Choroid plexus epithelial cell (primary cell): ENCODE results near the gene RFX2.

ENCODE experiments used
- DNase-seq: peaks from one replicate; pipeline ENCODE4 v3.0.0-alpha.2; 2010; ENCODE audit warnings: low read depth
- H3K4me3 ChIP-seq: 2 replicates; pipeline ENCODE4 v1.5.1; 2011; ENCODE audit warnings: low read depth, mild to moderate bottlenecking, control low read depth, low read length, moderate library complexity
- TF ChIP-seq, protein P1 (sequence below): conservative IDR thresholded peaks from 2 replicates; pipeline ENCODE4 v1.5.1; 2011; ENCODE audit warnings: low read depth, mild to moderate bottlenecking, control low read depth, inconsistent platforms, low read length, moderate library complexity

The RFX2 gene

DNA sequence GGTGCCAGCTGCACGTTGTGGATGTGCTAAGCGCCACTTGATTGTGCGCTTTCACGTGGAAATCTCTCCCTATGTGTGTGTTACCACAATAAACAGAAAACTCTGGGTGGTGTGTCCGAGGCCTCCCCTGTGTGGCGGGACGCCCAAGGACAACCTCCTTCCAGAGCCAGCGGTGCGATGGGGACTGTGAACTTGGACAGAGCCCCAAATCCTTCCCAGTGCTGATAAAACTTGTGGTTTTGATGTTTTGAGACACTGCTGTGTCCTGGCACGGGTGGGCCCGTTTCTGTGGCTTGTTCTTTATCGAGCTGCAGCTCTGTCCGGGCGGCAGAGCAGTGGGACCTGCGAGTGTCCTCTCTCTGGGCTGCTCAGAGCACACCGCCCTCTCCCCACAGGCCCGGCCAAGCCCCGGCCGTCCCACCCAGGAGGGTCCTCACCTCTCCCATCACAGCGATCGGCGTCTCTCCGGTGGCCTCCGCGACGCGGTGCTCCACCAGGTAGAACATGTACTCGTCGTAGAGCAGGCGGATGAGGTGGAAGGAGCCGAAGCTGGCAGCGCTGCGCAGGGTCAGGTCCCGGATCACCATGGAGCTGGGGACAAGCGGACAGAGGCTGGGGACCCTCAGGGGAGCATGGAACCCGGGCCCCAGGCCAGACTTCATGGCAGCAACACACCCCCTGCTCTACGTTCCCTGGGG, 113.5 kb downstream of the RFX2 start:
- TF ChIP-seq, protein P1, sequence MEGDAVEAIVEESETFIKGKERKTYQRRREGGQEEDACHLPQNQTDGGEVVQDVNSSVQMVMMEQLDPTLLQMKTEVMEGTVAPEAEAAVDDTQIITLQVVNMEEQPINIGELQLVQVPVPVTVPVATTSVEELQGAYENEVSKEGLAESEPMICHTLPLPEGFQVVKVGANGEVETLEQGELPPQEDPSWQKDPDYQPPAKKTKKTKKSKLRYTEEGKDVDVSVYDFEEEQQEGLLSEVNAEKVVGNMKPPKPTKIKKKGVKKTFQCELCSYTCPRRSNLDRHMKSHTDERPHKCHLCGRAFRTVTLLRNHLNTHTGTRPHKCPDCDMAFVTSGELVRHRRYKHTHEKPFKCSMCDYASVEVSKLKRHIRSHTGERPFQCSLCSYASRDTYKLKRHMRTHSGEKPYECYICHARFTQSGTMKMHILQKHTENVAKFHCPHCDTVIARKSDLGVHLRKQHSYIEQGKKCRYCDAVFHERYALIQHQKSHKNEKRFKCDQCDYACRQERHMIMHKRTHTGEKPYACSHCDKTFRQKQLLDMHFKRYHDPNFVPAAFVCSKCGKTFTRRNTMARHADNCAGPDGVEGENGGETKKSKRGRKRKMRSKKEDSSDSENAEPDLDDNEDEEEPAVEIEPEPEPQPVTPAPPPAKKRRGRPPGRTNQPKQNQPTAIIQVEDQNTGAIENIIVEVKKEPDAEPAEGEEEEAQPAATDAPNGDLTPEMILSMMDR, result no peak
- DNase-seq, result no peak
- no peak overlapping the region for H3K4me3 ChIP-seq

GRCh38 chr19:5996102-5996501, 114.2 kb downstream of the RFX2 start:
- no peak overlapping the region for H3K4me3 ChIP-seq
- DNase-seq, result no peak
- TF ChIP-seq, protein P1, result no peak

DNA sequence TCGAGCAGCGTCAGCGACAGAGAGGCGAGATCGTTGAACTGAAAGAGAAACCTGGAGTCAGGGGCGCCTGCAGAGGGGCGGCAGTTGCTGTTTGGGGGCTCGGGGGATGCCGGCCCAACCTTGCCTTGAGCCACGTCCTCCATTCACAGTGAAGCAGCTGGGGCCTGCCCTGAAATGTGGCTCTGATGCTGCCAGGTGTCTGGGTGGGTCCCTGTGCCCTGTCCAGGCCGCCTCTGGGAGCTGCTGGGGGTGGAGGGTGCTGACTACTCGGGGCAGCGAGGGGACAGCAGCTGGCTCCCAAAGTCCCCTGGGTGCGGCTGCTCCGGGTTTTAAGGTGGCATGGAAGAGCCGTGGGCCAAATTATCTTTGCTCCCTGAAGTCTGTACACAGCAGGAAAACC, 114.7 kb downstream of the RFX2 start:
- no peak for DNase-seq
- H3K4me3 ChIP-seq, result no peak overlapping the region
- TF ChIP-seq, protein P1, result no peak

GRCh38 chr19:5994405-5995165, 115.7 kb downstream of the RFX2 start:
- TF ChIP-seq, protein P1, result no peak
- no peak for DNase-seq
- no peak overlapping the region for H3K4me3 ChIP-seq

GRCh38 chr19:5993648-5994358, 116.5 kb downstream of the RFX2 start:
- TF ChIP-seq, protein P1, result no peak
- DNase-seq, result peak; percentile 27
- peak overlapping the region; percentile 18 for H3K4me3 ChIP-seq

- H3K4me3 ChIP-seq, result no peak overlapping the region
Measured at GRCh38 chr19:5993201-5993600, 117.1 kb downstream of the RFX2 start.

More at GRCh38 chr19:5993201-5993600, 117.1 kb downstream of the RFX2 start:
- TF ChIP-seq, protein P1, result no peak
- no peak for DNase-seq
